HepG2 (cell line): ENCODE data around the gene TTC39B. TPM values are rescaled to one million over a fixed set of nuclear protein-coding genes. Genes with fewer than 3 reads are reported as not detected.

Experiments
- CHD2 ChIP-seq: IDR thresholded peaks from 2 replicates; pipeline ENCODE4 v1.6.1; 2011; ENCODE audit warnings: low read depth, low read length, improper control_type of control experiment
- EHMT2 ChIP-seq: fragments of 200-600 bp; sonication (generic); IDR thresholded peaks from 2 replicates; pipeline ENCODE4 v1.7.0; 2017; ENCODE audit warnings: antibody characterized with exemption, low read depth, low read length, borderline replicate concordance
- HNRNPK ChIP-seq: fragments of 200-400 bp; formaldehyde crosslinking; IDR thresholded peaks from 2 replicates; pipeline ENCODE4 v1.6.1; 2018; ENCODE audit warnings: low read length, low read depth, moderate library complexity, mild to moderate bottlenecking; ENCODE audit not compliant: poor library complexity, severe bottlenecking
- MTERF4 ChIP-seq: sonication (generic); formaldehyde crosslinking; IDR thresholded peaks from 2 replicates; pipeline ENCODE4 v1.8.0; 2023; ENCODE audit warnings: mild to moderate bottlenecking, missing genetic modification reagents
- PAXIP1 ChIP-seq: sonication (generic); formaldehyde crosslinking; conservative IDR thresholded peaks from 2 replicates; pipeline ENCODE4 v1.4.0; 2020; ENCODE audit warnings: mild to moderate bottlenecking, missing genetic modification reagents, moderate library complexity
- ZBTB3 ChIP-seq: sonication (generic); formaldehyde crosslinking; IDR thresholded peaks from 2 replicates; pipeline ENCODE4 v1.4.0; 2020; ENCODE audit warnings: low read depth, mild to moderate bottlenecking, moderate library complexity, missing genetic modification reagents, borderline replicate concordance
- ZFP90 ChIP-seq: sonication (generic); formaldehyde crosslinking; IDR thresholded peaks from 2 replicates; pipeline ENCODE4 v1.8.0; 2022; ENCODE audit warnings: missing genetic modification reagents, mild to moderate bottlenecking, inconsistent platforms, borderline replicate concordance
- ZNF30 ChIP-seq: sonication (generic); formaldehyde crosslinking; IDR thresholded peaks from 2 replicates; pipeline ENCODE4 v1.5.0; 2020; ENCODE audit warnings: mild to moderate bottlenecking, missing genetic modification reagents
- ZNF44 ChIP-seq: sonication (generic); formaldehyde crosslinking; IDR thresholded peaks from 2 replicates; pipeline ENCODE4 v1.5.1; 2020; ENCODE audit warnings: mild to moderate bottlenecking, missing genetic modification reagents
- polyA plus RNA-seq, 8 experiments: library from polyadenylated mRNA; depleted of rRNA in 3 of 8; stranded (reverse) in 7 of 8; unstranded in 1 of 8; fragments of >200 nt; fragmentation: Illumina TruSeq in 4 of 8; extraction: Trizol in 4 of 8; gene quantifications; 2 replicates each; pipeline versions ENCODE4 v1.2.1 to v1.2.3, GENCODE V29; 2011 to 2016; ENCODE audit warnings: low read depth in 4 of 8, missing spikeins in 1 of 8, mixed read lengths in 1 of 8; ENCODE audit not compliant: insufficient read depth in 1 of 8
- total RNA-seq, 5 experiments: library from RNA; depleted of rRNA; stranded (reverse); fragments of >200 nt; fragmentation: Illumina TruSeq; extraction: Trizol; gene quantifications; 2 replicates each; pipeline ENCODE4 v1.2.3, GENCODE V29; 2016; ENCODE audit warnings: low read depth in 1 of 5
- TF ChIP-seq, protein P1 (sequence below): sonication (generic); formaldehyde crosslinking; IDR thresholded peaks from 2 replicates; pipeline ENCODE4 v1.4.0; 2020; ENCODE audit warnings: missing genetic modification reagents
- TF ChIP-seq, protein P2 (sequence below): fragments of 450-650 bp; IDR thresholded peaks from 2 replicates; pipeline ENCODE4 v1.6.1; 2017; ENCODE audit warnings: mild to moderate bottlenecking

Gene TTC39B
- total and polyA plus RNA-seq, 2 of the 13 experiments (the other 11 are each of a cell fraction or from before 2014, with no cell fraction given) = 14.3 to 19.4 TPM

DNA sequence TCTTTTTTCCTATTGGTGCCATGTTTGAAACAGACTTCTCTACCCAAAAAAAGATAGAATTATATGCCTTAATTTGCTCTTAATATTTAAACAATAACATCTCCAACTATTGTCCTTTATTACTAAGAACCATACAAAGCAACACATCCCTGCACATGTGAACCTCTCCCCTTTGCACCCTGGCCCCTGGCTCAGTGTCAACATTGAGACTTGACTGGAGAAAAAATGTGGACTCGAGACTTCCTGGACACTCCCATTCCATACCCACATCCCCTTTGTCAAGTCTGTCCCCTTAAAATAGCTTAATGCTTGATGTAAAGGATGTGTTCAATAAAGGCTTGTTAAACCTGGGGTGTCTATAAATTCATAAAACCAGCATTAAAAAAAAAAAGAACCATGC lies 53.2 kb downstream of the TTC39B start (continued):
- TF ChIP-seq ZNF44 (CRISPR knock-in tag) (no peak), CHD2 (no peak), ZFP90 (CRISPR knock-in tag) (no peak), HNRNPK (no peak), EHMT2 (no peak), MTERF4 (CRISPR knock-in tag) (no peak), ZBTB3 (CRISPR knock-in tag) (no peak), PAXIP1 (CRISPR knock-in tag) (peak; percentile 70), ZNF30 (CRISPR knock-in tag) (no peak)
- TF ChIP-seq, protein P1, sequence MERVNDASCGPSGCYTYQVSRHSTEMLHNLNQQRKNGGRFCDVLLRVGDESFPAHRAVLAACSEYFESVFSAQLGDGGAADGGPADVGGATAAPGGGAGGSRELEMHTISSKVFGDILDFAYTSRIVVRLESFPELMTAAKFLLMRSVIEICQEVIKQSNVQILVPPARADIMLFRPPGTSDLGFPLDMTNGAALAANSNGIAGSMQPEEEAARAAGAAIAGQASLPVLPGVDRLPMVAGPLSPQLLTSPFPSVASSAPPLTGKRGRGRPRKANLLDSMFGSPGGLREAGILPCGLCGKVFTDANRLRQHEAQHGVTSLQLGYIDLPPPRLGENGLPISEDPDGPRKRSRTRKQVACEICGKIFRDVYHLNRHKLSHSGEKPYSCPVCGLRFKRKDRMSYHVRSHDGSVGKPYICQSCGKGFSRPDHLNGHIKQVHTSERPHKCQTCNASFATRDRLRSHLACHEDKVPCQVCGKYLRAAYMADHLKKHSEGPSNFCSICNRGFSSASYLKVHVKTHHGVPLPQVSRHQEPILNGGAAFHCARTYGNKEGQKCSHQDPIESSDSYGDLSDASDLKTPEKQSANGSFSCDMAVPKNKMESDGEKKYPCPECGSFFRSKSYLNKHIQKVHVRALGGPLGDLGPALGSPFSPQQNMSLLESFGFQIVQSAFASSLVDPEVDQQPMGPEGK = no peak
- TF ChIP-seq, protein P2, sequence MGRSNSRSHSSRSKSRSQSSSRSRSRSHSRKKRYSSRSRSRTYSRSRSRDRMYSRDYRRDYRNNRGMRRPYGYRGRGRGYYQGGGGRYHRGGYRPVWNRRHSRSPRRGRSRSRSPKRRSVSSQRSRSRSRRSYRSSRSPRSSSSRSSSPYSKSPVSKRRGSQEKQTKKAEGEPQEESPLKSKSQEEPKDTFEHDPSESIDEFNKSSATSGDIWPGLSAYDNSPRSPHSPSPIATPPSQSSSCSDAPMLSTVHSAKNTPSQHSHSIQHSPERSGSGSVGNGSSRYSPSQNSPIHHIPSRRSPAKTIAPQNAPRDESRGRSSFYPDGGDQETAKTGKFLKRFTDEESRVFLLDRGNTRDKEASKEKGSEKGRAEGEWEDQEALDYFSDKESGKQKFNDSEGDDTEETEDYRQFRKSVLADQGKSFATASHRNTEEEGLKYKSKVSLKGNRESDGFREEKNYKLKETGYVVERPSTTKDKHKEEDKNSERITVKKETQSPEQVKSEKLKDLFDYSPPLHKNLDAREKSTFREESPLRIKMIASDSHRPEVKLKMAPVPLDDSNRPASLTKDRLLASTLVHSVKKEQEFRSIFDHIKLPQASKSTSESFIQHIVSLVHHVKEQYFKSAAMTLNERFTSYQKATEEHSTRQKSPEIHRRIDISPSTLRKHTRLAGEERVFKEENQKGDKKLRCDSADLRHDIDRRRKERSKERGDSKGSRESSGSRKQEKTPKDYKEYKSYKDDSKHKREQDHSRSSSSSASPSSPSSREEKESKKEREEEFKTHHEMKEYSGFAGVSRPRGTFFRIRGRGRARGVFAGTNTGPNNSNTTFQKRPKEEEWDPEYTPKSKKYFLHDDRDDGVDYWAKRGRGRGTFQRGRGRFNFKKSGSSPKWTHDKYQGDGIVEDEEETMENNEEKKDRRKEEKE = no peak
